GM19372 (cell line): ENCODE results near the gene BCCIP.

ENCODE experiments used
- ATAC-seq: cut with Tn5 transposase; IDR thresholded peaks from one replicate; pipeline ENCODE4 v1.9.1; 2021; ENCODE audit warnings: mild to moderate bottlenecking, low read depth, moderate library complexity; ENCODE audit not compliant: unreplicated experiment

BCCIP gene

GRCh38 chr10:125843603-125844329 lies 20.4 kb downstream of the BCCIP start:
- no peak for ATAC-seq

- ATAC-seq, result no peak
These were observed 21.4 kb downstream of the BCCIP start for GRCh38 chr10:125844751-125845221.

DNA sequence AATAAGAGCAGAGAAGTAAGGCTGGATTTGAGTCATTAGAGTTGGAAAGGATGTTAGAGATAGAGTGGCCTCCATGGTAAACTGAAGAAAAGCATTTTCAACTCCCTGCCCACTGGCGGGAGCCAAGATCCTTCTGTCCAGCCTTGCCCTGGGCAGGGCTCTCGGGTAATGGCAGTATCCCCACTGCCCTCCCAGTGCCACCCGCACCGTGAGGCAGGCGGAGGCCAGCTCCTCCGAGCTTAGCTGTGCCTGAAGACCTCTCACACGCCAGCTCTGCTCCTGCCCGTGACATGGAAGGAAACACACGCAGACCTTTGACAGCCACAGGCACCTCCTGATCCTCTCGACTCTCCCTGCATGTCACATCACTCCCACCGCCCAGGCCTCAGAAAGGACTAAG lies 22.3 kb downstream of the BCCIP start:
- no peak for ATAC-seq

- no peak for ATAC-seq
These were observed 23.5 kb downstream of the BCCIP start for GRCh38 chr10:125846894-125847293.

DNA sequence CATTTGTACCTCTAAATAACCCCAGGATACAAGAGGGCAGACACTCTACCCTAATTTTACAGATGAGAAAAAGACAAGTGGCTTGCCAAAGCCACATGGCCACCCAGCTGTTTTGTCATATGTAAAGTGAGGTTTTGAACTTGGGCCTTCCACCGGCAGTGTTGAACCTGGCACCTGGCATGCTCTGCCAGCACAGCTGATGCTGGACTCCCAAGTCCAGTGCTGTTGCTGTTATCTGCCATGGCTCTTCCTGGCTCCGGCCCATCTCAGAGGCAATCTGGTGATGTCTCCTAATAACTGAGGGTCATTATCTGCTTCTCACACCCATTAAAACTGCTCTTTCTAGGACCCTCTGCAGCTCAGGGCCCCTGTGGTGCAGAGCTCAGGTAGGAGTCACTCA lies 25.0 kb downstream of the BCCIP start:
- no peak for ATAC-seq

- no peak for ATAC-seq
These were observed 25.5 kb downstream of the BCCIP start for GRCh38 chr10:125848857-125849256.

- no peak for ATAC-seq
These were observed 26.1 kb downstream of the BCCIP start for GRCh38 chr10:125849448-125849847.

DNA sequence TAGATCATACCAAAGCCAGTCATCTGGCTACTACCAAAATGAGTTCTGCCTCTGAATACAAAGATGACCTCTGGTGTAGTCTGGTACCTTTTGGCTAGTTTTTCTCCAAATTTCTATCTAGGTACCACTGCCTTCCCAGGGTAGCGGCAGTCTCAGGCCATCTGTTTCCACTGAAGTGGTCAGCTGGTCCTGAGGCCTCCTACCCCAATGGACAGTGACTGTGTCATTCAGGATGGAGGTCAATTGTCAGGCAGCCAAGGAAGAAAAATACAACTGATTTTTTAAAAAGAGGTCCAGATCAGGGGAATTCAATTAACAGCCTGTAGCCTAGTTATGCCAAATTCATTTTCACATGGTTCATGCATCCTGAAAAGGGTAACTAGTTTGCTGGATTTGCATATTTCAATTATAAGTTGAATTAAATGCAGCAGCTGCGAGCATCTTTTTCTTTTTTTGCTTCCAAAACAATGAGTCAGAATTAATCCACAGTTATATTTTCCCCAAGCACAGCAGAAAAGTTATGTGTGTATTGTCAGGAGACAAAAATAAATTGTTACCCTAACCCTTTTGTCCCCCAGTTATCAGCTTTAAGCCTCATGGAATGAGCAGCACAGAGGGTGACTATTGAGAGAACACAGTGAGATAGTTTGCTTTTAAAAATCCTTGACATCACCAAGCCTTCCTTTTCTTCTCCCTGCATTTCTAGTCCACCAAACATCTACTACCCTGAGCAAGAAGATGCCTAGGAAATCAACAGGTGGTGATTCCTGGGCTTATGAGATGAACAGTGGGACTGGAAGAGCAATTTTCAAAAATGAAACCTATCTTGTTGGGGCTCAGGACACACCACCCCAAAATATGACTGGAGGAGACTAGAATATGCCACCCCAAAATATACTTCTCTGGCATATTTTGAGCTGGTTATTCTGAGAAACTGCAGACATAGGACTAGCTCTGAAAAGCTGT lies 27.7 kb downstream of the BCCIP start:
- ATAC-seq, result no peak

DNA sequence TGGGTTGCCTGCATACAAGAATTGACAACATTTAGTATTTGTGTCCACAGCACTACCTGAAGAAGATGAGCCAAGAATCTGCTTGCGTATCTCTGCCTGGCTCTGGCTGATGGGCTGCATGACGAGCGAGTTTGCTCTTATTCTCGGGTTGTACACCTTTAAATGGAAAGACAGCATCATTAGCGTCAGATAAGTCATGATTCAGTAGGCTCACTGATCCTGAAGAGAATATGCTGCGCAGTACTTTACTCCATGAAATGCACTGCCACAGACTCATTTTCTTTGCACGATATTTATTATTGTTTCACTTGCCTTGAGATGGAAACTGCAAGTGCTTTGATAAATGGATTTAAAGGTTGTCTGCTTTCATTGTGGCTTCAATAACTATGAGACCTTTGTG lies 29.1 kb downstream of the BCCIP start:
- ATAC-seq, result no peak

- ATAC-seq, result no peak
These were observed 33.9 kb downstream of the BCCIP start for GRCh38 chr10:125857185-125857760.

DNA sequence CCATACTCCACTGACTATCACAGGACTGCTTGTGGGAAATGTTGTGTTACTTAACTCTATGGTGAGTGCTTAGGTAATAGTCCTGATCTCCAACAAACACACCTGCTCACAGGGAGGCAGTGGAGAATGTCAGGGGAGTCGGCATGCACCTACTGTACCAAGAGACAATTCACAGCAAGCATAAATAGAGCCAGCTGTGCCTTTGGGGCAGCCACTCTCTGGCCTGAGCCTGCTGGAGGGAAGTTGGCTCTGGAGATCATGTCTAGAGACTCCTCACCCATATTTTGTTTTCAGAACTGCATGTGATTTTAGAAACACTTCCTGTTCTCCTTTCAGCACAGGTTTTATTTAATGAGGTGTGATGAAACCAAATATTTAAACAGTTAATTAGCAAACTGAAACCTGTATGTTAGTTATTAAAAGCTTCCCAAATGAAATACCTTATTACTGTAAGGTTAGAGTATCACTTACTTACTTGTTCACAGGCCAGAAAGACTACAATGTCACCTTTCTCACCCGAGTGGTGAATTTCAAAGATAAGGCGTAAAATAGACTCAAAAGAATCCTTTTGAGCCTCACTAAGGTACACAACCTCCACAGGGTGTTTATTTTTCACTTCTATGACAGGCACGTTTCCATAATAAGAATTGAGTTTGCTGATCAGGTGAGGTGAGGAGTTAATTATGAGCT lies 35.9 kb downstream of the BCCIP start:
- ATAC-seq, result no peak

GRCh38 chr10:125865120-125865519 lies 41.8 kb downstream of the BCCIP start:
- no peak for ATAC-seq

- ATAC-seq, result no peak
These were observed 43.2 kb downstream of the BCCIP start for GRCh38 chr10:125866421-125867029.

- peak; percentile 57 for ATAC-seq
These were observed 45.1 kb downstream of the BCCIP start for GRCh38 chr10:125868372-125868975.

DNA sequence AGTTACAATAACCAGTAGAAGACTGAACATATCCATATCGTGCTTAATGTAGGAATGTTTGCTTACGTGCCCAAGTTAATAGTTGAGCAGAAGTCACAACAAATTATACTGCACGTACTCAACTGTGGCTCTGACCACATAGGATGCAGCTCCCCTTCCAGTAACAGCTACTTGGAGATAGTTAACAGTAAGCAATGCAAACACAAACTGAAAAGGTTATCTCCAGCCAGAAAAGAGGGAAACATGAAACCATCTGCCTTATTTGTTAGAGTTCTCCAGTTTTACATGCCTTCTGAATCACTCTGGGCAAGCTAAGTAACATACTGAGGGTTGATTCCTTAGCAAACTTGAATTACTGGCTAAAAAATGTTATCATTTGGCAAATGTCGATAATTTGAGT lies 48.0 kb downstream of the BCCIP start:
- no peak for ATAC-seq

DNA sequence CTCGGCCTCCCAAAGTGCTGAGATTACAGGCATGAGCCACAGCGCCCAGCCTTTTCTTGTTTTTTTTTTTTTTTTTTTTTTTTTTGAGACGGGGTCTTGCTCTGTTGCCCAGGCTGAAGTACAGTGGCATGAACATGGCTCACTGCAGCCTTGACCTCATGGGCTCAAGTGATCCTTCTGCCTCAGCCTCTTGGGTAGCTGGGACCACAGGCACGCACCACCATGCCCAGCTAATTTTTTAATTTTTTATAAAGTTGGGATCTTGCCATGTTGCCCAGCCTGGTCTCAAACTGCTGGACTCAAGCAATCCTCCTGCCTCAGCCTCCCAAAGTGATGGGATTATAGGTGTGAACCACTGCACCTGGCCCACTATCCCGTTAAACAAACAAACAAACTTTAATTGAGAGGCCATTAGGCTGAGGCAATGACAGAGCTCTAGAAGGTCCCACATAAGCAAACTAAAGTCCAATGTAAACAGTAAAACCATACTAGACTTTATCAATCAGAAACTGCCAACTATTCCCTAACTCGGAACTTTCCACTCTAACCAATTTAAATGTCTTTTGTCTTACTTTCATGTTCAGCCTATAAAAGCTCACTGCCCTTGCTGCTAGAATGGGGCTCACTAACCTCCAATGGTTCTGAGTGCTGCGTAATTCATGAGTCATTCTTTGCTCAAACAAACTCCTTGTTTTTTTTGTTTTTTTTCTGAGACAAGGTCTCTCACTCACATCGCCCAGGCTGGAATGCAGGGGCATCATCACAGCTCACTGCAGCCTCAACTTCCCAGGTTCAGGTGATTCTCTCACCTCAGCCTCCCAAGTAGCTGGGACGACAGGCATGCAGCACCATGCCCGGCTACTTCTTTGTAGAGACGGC lies 55.9 kb downstream of the BCCIP start:
- ATAC-seq, result no peak

- no peak for ATAC-seq
These were observed 57.4 kb downstream of the BCCIP start for GRCh38 chr10:125880719-125881118.

DNA sequence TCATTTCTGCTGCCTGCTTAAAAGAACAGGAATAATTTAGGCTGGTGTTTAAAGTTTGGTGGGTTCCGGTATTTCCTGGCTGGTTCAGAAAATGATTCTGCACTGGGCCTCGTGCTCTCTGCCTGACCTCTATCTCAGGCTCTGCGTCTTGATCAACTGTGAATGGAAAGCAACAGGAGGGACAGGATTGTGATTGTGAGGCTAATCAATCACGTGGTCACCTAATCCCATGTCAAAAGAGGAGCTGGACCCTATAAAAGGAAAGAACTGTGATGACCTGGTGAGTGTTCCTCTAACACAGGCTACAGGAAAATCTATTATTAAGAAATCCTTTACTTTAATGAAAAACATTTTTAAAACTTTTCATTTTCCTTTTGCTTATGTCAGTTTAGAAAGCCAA lies 57.8 kb downstream of the BCCIP start, which contains the start of gene DHX32:
DHX32 (minus strand) TSS at position 101 of the 400 bp plus-strand sequence. CDS start 468 bp downstream, outside the sequence.
- no peak for ATAC-seq

DNA sequence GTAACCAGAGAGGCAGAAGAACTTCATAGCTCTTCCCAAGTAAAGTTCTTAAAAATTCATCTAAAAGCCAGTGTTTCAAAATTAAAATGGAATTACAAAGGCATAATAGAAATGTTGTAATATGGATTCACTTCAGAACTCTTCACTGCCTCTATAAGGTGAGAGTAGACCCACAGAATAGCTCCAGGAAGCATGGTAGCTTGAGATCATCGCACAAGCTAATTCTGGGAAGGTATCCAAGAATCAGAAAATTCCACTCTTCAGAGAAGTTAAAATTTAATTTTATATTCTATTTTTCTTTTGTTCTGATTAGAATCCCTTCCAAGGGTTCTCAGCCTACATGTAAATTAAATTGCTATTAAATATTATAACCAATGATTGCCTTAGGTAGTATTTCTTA lies 59.2 kb downstream of the BCCIP start:
- no peak for ATAC-seq
